Smooth muscle cell (in vitro differentiated cells): ENCODE data around the gene OR2T5. TPM values are rescaled to one million over a fixed set of nuclear protein-coding genes. Genes with fewer than 3 reads are reported as not detected.
"Not testable (repeated sequence)": the region's sequence is repeated elsewhere in the genome, so short reads cannot be mapped to it uniquely, and the experiment has no call there.

ENCODE experiments used
- DNase-seq: peaks from one replicate; lab custom pipeline; 2025; ENCODE audit not compliant: unreplicated experiment; lab: John Stamatoyannopoulos, UW
- H2AFZ ChIP-seq: fragments of 200-600 bp; sonication (generic); 2 replicates; pipeline ENCODE4 v1.6.0; 2016; ENCODE audit warnings: antibody characterized with exemption, low read depth, mild to moderate bottlenecking
- H3F3A ChIP-seq: fragments of 200-600 bp; sonication (generic); 2 replicates; pipeline ENCODE4 v1.6.0; 2017; ENCODE audit warnings: antibody characterized with exemption, low read depth
- H3K27ac ChIP-seq: fragments of 200-600 bp; sonication (generic); 2 replicates; pipeline ENCODE4 v1.5.1; 2016; ENCODE audit warnings: low read depth, mild to moderate bottlenecking
- H3K27me3 ChIP-seq: fragments of 200-600 bp; sonication (generic); 2 replicates; pipeline ENCODE4 v1.6.1; 2016; ENCODE audit warnings: low read depth, mild to moderate bottlenecking
- H3K36me3 ChIP-seq: fragments of 200-600 bp; sonication (generic); 2 replicates; pipeline ENCODE4 v1.5.1; 2016; ENCODE audit warnings: low read depth
- H3K4me1 ChIP-seq: fragments of 200-600 bp; sonication (generic); 2 replicates; pipeline ENCODE4 v1.5.1; 2016; ENCODE audit warnings: low read depth
- H3K4me2 ChIP-seq: fragments of 200-600 bp; sonication (generic); 2 replicates; pipeline ENCODE4 v1.6.0; 2016; ENCODE audit warnings: mild to moderate bottlenecking
- H3K4me3 ChIP-seq: fragments of 200-600 bp; sonication (generic); 2 replicates; pipeline ENCODE4 v1.5.1; 2016; ENCODE audit warnings: mild to moderate bottlenecking
- H3K79me2 ChIP-seq: fragments of 200-600 bp; sonication (generic); 2 replicates; pipeline ENCODE4 v1.6.0; 2016; ENCODE audit warnings: low read depth, mild to moderate bottlenecking
- H3K9ac ChIP-seq: fragments of 200-600 bp; sonication (generic); 2 replicates; pipeline ENCODE4 v1.6.0; 2016; ENCODE audit warnings: low read depth
- H3K9me3 ChIP-seq: fragments of 200-600 bp; sonication (generic); replicated peaks from 2 replicates; pipeline ENCODE4 v1.5.1; 2016; ENCODE audit warnings: low read depth
- H4K20me1 ChIP-seq: fragments of 200-600 bp; sonication (generic); 2 replicates; pipeline ENCODE4 v1.6.0; 2016; ENCODE audit warnings: low read depth
- WGBS: methylation state at CpG from one replicate; pipeline ENCODE4 v1.1.7; 2016; ENCODE audit warnings: low lambda C conversion rate; 5-methylcytosine and 5-hydroxymethylcytosine counted together
- polyA plus RNA-seq: library from polyadenylated mRNA; unstranded; fragments of >200 nt; fragmentation: Nextera tagmentation; extraction: Ambion mirVana; gene quantifications from 2 replicates; pipeline ENCODE4 v1.2.1, GENCODE V29; 2016
- total RNA-seq: library from RNA; depleted of rRNA; stranded (reverse); fragments of >200 nt; gene quantifications from 2 replicates; pipeline ENCODE4 v1.2.3, GENCODE V29; 2014

OR2T5 gene
- total and polyA plus RNA-seq, 2 experiments from 2014 or later, result not detected

DNA sequence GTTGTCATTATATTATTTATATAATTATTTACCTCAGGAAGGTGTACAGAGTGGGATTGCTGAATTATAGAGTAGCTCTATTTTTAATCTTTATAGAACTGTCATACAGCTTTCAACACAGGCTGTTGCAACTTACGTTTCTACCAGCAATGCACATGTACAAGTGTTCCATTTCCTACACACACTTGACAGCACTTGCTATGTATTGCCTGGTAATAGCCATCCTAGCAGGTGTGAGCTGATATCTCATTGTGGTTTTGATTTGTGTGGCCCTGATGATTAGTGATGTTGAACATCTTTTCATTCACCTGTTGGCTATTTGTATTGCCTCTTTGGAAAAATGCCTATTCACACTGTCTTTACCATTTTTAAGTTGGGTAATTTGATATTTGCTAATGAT, 12.7 kb upstream of the OR2T5 start:
- no CpG with 5 or more reads among the region's 1 CpG for WGBS

DNA sequence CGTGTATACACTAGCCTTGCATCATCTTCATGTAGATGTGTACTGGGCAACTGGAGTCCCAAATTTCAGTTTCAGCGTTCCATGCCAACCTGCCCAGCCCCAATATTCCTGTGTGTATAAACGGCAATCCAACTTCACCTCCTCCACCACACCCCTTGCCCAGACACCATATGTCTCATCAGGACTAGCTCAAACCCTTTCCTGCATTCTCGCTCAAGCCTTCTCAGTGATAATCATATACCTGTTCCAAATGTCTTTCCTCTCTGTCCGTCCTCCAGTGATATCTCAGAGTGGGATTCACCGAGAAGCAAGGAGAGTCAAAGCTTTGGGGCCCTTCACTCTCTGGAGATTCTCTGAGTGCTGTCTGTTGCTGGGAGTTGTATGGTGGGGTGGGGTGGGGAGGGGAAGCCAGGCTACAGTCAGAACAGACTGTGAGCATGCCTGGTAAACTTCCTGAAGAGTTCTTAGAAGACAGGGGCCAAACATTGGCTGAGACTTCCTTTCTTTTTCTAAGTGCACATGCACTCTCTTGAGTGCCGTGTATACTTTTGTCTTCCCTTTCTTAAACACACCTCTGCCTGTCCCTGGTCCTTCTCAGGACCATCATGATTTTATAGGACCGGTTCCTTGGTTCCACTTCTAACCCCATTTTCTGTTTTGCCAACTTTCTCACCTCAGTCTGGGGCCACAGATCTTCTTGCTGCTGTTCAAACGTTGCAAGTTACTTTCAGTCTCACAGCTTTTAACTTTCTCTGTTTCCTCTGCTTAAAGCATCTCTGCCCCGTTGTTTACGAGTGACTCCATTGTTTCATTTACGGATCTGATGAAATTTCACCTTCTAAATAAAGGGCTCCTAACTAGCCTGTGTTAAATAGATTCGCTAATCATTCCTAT, 6.5 kb upstream of the OR2T5 start:
- not testable (repeated sequence) for H3F3A ChIP-seq, H3K27ac ChIP-seq, H4K20me1 ChIP-seq, H3K9me3 ChIP-seq, H3K4me2 ChIP-seq, H3K79me2 ChIP-seq, DNase-seq, H3K4me1 ChIP-seq, H3K27me3 ChIP-seq, H3K36me3 ChIP-seq, H2AFZ ChIP-seq, H3K9ac ChIP-seq, H3K4me3 ChIP-seq
- WGBS, result 58% methylated on average over 12 of the region's 13 CpGs

More for the DNA sequence above, 12.7 kb upstream of the OR2T5 start:
- not testable (repeated sequence) for H3K36me3 ChIP-seq, H2AFZ ChIP-seq, H4K20me1 ChIP-seq, DNase-seq, H3K4me3 ChIP-seq, H3K27me3 ChIP-seq, H3K9ac ChIP-seq, H3F3A ChIP-seq, H3K9me3 ChIP-seq, H3K27ac ChIP-seq, H3K79me2 ChIP-seq, H3K4me2 ChIP-seq, H3K4me1 ChIP-seq

DNA sequence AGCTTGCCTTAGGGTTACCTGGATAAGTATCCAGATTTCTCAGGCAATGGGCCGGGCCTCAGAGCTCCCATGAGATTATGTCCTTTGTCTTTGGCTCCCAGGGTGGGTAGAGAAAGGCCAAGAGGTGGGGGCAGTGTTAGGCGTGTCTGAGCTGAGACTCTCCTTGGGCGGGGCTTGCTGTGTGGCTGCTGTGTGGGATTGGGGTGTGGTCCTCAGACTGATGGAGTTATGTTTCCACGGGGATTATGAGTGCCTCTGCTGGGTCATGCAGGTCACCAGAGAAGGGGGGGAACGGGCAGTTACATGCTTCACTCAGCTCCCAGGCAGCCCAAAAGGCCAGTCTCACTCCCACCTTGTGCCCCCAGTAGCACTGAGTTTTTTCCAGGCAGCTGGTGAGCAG, 8.3 kb downstream of the OR2T5 start:
- H3K27me3 ChIP-seq, result not testable (repeated sequence)

DNA sequence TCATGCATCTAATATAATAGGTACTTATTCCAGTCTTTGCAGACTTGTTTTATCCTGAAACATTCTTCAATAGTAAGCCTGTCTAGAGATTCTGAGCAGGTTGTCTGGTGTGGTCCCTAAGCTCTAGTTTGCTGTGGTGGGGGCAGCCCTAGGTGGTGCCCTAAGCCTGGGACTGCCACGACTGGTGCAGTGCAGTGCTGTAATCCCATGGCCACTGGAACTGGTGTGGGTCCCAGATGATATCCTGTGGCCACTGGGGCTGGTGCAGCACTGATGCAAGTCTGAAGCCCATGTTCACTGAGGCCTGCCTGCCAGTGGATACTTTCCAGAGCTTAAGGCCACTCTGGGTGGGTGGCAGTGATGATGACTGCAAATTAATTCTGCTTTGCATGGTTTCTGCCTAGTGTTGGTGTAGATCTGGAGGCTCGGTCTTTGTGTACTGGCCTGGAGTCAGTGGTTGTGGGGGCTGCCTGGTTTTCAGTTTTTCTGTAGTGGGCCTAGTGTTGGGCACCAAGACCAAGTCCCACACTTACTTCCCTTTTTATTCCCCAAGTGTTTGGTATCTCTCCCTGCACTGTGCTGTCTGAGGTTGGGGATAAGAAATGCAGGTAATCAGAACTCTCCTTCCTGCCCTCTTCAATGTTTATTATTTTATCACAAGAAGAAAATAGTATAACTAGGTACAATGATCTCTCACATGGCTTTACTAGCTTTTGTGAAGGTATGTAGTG, 12.1 kb downstream of the OR2T5 start:
- H3F3A ChIP-seq, H3K27ac ChIP-seq, H3K4me2 ChIP-seq, H3K36me3 ChIP-seq, H2AFZ ChIP-seq, H3K4me1 ChIP-seq, H3K9me3 ChIP-seq, H3K9ac ChIP-seq, H3K79me2 ChIP-seq, H3K4me3 ChIP-seq, H3K27me3 ChIP-seq, DNase-seq, H4K20me1 ChIP-seq: not testable (repeated sequence)
- 72% methylated on average over 1 of the region's 2 CpGs for WGBS

More for the DNA sequence above, 8.3 kb downstream of the OR2T5 start:
- no CpG with 5 or more reads among the region's 5 CpGs for WGBS
- H2AFZ ChIP-seq, H3K9me3 ChIP-seq, H3K4me1 ChIP-seq, H3K4me3 ChIP-seq, DNase-seq, H4K20me1 ChIP-seq, H3K9ac ChIP-seq, H3K4me2 ChIP-seq, H3F3A ChIP-seq, H3K27ac ChIP-seq, H3K79me2 ChIP-seq, H3K36me3 ChIP-seq: not testable (repeated sequence)

- not testable (repeated sequence) for H3K4me1 ChIP-seq, H3F3A ChIP-seq, H2AFZ ChIP-seq, H3K4me2 ChIP-seq, H3K27ac ChIP-seq, H3K4me3 ChIP-seq, DNase-seq, H4K20me1 ChIP-seq, H3K27me3 ChIP-seq, H3K36me3 ChIP-seq, H3K79me2 ChIP-seq, H3K9ac ChIP-seq, H3K9me3 ChIP-seq
- no CpG with 5 or more reads among the region's 2 CpGs for WGBS
Observed at GRCh38 chr1:248507773-248508172, 19.4 kb downstream of the OR2T5 start, which contains the start of gene OR2G6. TSS of gene OR2G6 (plus strand) at chr1:248508073. CDS start at chr1:248521647, 13,574 bp downstream.

GRCh38 chr1:248510217-248510616, 21.8 kb downstream of the OR2T5 start:
- H3K27me3 ChIP-seq, result not testable (repeated sequence)

More at GRCh38 chr1:248510217-248510616, 21.8 kb downstream of the OR2T5 start:
- not testable (repeated sequence) for H3K4me2 ChIP-seq, H3K36me3 ChIP-seq, H3K4me1 ChIP-seq, H3K4me3 ChIP-seq, H3K9me3 ChIP-seq, H3F3A ChIP-seq, H4K20me1 ChIP-seq, H3K27ac ChIP-seq, H2AFZ ChIP-seq, DNase-seq, H3K79me2 ChIP-seq, H3K9ac ChIP-seq
